Measurements from ENCODE around the gene NUDT21.
"Not testable (repeated sequence)": the region's sequence is repeated elsewhere in the genome, so short reads cannot be mapped to it uniquely, and the experiment has no call there.

Gene NUDT21

DNA sequence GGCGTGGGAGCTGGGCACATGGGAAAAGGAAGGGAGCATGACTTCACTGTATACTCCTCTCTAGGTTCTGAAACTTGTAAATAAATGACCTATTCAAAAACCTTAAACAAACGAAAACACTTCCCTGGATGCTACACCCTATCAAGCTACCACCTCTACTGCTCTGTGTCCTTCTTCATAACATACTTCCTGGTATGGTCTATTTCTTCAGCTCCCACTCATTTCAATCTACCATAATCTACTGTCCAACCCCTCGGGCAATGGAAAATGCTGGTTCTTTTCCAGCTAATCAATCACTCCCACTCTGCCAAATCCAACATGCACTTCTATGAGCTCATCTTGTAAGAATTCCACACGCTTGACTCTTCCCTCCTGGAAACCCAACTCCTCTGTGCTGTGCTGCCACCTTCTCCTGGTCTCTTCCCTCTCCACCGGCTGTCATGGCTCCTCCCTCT lies 68.2 kb downstream of the NUDT21 start:
- H3K27ac ChIP-seq (ENCODE audit: low read depth, low read length) = no peak overlapping the region
- peaks cover 35% of the 10 kb centered on the region for H3K36me3 ChIP-seq (ENCODE audit: control insufficient read depth, insufficient read depth, low read length)
- no peak overlapping the region for H3K4me3 ChIP-seq (ENCODE audit: low read length)
- H3K27me3 ChIP-seq (ENCODE audit: control insufficient read depth, insufficient read depth, low read length) = no peaks in the 10 kb centered on the region
- H3K9ac ChIP-seq (ENCODE audit: low read length) = no peak overlapping the region
- peaks cover 5% of the 10 kb centered on the region for H3K4me1 ChIP-seq (ENCODE audit: control insufficient read depth, insufficient read depth, low read length)

DNA sequence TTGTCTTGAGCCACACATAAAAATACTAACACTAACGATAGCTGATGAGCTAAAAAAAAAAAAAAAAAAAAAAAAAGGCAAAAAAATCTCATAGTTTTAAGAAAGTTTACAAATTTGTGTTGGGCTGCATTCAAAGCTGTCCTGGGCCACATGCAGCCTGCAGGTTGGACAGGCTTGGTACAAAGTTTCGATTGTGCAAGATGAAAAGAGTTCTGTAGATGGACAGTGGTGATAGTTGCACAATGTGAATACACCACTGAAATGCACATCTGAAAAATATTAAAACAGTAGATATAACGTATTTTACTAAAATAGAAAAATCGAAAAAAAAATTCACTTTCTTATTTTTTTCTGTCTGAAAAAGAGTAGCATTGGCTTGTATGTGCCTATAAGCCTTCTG lies 68.7 kb downstream of the NUDT21 start:
- Histone ChIP-seq H3K4me3 (ENCODE audit: low read length) (no peak overlapping the region), H3K36me3 (ENCODE audit: control insufficient read depth, insufficient read depth, low read length) (peaks cover 35% of the 10 kb centered on the region), H3K27ac (ENCODE audit: low read depth, low read length) (no peak overlapping the region), H3K27me3 (ENCODE audit: control insufficient read depth, insufficient read depth, low read length) (no peaks in the 10 kb centered on the region), H3K9ac (ENCODE audit: low read length) (no peak overlapping the region), H3K4me1 (ENCODE audit: control insufficient read depth, insufficient read depth, low read length) (peaks cover 1% of the 10 kb centered on the region)

DNA sequence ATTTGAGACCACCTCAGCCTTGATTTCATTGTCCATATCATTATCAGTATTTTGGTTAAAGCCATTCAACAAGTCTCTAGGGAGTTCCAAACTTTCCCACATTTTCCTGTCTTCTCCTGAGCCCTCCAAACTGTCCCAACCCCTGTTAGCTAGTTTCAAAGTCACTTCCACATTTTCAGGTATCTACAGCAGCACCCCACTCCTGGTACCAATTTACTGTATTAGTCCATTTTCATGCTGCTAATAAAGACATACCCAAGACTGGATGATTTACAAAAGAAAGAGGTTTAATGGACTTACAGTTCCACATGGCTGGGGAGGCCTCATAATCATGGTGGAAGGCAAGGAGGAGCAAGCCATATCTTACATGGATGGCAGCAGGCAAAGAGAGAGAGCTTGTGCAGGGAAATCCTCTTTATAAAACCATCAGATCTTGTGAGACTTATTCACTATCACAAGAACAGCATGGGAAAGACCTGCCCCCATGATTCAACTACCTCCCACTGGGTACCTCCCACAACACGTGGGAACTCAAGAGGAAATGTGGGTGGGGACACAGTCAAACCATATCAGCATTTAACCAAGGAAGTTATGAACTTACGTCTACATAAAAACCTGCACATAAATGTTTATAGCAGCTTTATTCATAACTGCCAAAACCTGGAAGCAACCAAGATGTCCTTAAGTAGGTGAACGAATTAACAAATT lies 70.2 kb downstream of the NUDT21 start:
- H3K9ac ChIP-seq (ENCODE audit: low read length); H3K4me3 ChIP-seq (ENCODE audit: low read length); H3K27me3 ChIP-seq (ENCODE audit: control insufficient read depth, insufficient read depth, low read length); H3K4me1 ChIP-seq (ENCODE audit: control insufficient read depth, insufficient read depth, low read length); H3K27ac ChIP-seq (ENCODE audit: low read depth, low read length): not testable (repeated sequence)
- peaks cover 34% of the 10 kb centered on the region for H3K36me3 ChIP-seq (ENCODE audit: control insufficient read depth, insufficient read depth, low read length)
